Stimulated activated CD4-positive, alpha-beta T cell treated with anti-CD3 and anti-CD28 coated beads, Interleukin-15, amount 100 ng/mL, for 24 hours (primary cell): ENCODE data around the gene SLC39A5.

Experiments used
- DNase-seq: peaks from one replicate; pipeline ENCODE4 v3.0.0-alpha.2; 2020

Gene SLC39A5

GRCh38 chr12:56216461-56216860 lies 13.4 kb upstream of the SLC39A5 start:
- no peak for DNase-seq

- DNase-seq = no peak
Measured at GRCh38 chr12:56219840-56220239, 10.0 kb upstream of the SLC39A5 start.

GRCh38 chr12:56220611-56221231 lies 9.1 kb upstream of the SLC39A5 start:
- DNase-seq = no peak

GRCh38 chr12:56221232-56221756 lies 8.6 kb upstream of the SLC39A5 start:
- DNase-seq = no peak

GRCh38 chr12:56221757-56222530 lies 7.9 kb upstream of the SLC39A5 start, which contains the start of gene RNF41:
TSS of gene RNF41 (minus strand) at chr12:56221922. CDS start at chr12:56214047, 7,875 bp downstream.
- peak; percentile 95 for DNase-seq

- DNase-seq = no peak
Measured at GRCh38 chr12:56222531-56222895, 7.3 kb upstream of the SLC39A5 start.

GRCh38 chr12:56223571-56224101 lies 6.2 kb upstream of the SLC39A5 start:
- no peak for DNase-seq

GRCh38 chr12:56224102-56224701 lies 5.6 kb upstream of the SLC39A5 start, which contains the start of gene NABP2:
TSS of gene NABP2 (plus strand) at chr12:56224342. CDS start at chr12:56224857, 515 bp downstream.
- DNase-seq = peak; percentile 98

GRCh38 chr12:56224954-56225353 lies 4.9 kb upstream of the SLC39A5 start:
- DNase-seq = no peak

GRCh38 chr12:56229082-56229481 lies 769 bp upstream of the SLC39A5 start:
- no peak for DNase-seq

GRCh38 chr12:56230432-56231183 lies 757 bp downstream of the SLC39A5 start:
- no peak for DNase-seq

- DNase-seq = no peak
Measured at GRCh38 chr12:56231184-56231582, 1.3 kb downstream of the SLC39A5 start.

- no peak for DNase-seq
Measured at GRCh38 chr12:56234746-56235436, 5.0 kb downstream of the SLC39A5 start.

GRCh38 chr12:56236091-56236490 lies 6.2 kb downstream of the SLC39A5 start:
- no peak for DNase-seq

- no peak for DNase-seq
Measured at GRCh38 chr12:56236985-56237384, 7.1 kb downstream of the SLC39A5 start.

GRCh38 chr12:56237552-56237951 lies 7.7 kb downstream of the SLC39A5 start:
- no peak for DNase-seq

GRCh38 chr12:56241424-56242303 lies 11.8 kb downstream of the SLC39A5 start:
- no peak for DNase-seq

- no peak for DNase-seq
Measured at GRCh38 chr12:56242986-56243385, 13.1 kb downstream of the SLC39A5 start.

GRCh38 chr12:56243731-56244181 lies 13.9 kb downstream of the SLC39A5 start:
- no peak for DNase-seq

- no peak for DNase-seq
Measured at GRCh38 chr12:56244494-56244893, 14.6 kb downstream of the SLC39A5 start.

GRCh38 chr12:56247923-56248322 lies 18.1 kb downstream of the SLC39A5 start:
- DNase-seq = no peak
